WI38 (cell line): ENCODE results near the gene DPP9.

ENCODE experiments used
- H3K4me3 ChIP-seq: 2 replicates; pipeline ENCODE4 v1.5.1; 2011; ENCODE audit warnings: low read depth, mild to moderate bottlenecking, control low read depth, low read length
- TF ChIP-seq, protein P1 (sequence below): IDR thresholded peaks from 2 replicates; pipeline ENCODE4 v1.5.1; 2012; ENCODE audit warnings: low read depth, mild to moderate bottlenecking, control low read depth, low read length

The DPP9 gene

DNA sequence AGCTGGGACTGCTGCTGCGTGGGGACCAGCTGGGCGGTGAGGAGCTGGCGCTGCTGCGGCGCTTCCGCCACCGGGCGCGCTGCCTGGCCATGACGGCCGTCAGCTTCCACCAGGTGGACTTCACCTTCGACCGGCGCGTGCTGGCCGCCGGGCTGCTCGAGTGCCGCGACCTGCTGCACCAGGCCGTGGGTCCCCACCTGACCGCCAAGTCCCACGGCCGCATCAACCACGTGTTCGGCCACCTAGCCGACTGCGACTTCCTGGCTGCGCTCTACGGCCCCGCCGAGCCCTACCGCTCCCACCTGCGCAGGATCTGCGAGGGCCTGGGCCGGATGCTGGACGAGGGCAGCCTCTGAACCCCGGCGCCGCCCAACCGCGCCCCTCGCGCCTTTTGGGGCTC lies 71.6 kb downstream of the DPP9 start:
- TF ChIP-seq, protein P1, sequence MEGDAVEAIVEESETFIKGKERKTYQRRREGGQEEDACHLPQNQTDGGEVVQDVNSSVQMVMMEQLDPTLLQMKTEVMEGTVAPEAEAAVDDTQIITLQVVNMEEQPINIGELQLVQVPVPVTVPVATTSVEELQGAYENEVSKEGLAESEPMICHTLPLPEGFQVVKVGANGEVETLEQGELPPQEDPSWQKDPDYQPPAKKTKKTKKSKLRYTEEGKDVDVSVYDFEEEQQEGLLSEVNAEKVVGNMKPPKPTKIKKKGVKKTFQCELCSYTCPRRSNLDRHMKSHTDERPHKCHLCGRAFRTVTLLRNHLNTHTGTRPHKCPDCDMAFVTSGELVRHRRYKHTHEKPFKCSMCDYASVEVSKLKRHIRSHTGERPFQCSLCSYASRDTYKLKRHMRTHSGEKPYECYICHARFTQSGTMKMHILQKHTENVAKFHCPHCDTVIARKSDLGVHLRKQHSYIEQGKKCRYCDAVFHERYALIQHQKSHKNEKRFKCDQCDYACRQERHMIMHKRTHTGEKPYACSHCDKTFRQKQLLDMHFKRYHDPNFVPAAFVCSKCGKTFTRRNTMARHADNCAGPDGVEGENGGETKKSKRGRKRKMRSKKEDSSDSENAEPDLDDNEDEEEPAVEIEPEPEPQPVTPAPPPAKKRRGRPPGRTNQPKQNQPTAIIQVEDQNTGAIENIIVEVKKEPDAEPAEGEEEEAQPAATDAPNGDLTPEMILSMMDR, result no peak
- no peak overlapping the region for H3K4me3 ChIP-seq

DNA sequence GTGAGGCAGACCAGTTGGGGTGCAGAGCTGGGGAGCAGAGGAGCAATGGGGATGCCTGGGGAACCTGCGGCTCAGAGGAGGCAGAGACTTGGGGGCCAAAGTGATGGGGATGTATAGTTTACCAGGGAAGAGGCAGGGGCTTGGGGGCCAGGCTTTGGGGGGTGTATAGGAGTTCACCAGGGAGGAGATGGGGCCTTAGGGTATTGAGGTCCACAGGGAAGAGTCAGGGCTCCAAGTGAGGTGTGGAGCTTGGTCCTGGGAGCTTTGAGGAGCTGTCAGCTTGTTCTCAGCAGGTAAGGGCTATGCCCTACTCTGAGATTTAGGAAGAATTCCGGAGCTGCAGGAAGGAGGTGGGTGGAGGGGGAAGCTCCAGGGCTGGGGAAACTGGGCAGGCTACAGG lies 73.5 kb downstream of the DPP9 start:
- TF ChIP-seq, protein P1, result no peak
- no peak overlapping the region for H3K4me3 ChIP-seq

DNA sequence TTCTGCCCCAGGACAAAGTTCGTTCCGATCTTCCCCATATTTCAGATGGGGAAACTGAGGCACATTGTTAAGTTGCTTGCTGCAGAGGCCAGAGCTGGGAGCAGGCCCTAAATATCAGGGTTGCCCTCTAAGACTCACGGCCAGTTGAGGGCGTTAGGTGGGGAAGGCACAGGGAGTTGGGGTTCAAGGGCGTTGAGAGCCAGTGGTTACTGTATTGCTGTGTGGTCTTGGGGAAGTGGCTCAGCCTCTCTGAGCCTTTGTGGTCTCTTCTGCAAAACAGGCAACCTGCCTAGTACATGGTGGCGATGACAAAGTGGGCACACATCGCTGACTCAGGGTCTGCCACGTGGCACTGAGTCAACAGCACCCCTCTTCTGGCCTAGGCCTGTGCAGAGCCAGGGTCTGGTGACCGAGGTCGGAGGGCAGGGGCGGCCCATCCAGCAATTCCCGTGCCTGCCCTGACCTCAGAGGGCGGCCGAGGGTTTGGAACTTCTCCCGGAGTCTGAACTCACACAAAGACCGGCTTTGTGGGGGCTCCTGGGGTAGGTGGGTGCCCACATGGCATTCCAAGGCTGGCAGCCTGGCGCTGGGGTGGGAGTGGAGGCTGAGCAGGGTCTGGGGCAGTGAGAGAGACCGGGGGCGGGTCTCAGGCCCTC lies 74.1 kb downstream of the DPP9 start:
- H3K4me3 ChIP-seq, result no peak overlapping the region
- TF ChIP-seq, protein P1, result no peak

DNA sequence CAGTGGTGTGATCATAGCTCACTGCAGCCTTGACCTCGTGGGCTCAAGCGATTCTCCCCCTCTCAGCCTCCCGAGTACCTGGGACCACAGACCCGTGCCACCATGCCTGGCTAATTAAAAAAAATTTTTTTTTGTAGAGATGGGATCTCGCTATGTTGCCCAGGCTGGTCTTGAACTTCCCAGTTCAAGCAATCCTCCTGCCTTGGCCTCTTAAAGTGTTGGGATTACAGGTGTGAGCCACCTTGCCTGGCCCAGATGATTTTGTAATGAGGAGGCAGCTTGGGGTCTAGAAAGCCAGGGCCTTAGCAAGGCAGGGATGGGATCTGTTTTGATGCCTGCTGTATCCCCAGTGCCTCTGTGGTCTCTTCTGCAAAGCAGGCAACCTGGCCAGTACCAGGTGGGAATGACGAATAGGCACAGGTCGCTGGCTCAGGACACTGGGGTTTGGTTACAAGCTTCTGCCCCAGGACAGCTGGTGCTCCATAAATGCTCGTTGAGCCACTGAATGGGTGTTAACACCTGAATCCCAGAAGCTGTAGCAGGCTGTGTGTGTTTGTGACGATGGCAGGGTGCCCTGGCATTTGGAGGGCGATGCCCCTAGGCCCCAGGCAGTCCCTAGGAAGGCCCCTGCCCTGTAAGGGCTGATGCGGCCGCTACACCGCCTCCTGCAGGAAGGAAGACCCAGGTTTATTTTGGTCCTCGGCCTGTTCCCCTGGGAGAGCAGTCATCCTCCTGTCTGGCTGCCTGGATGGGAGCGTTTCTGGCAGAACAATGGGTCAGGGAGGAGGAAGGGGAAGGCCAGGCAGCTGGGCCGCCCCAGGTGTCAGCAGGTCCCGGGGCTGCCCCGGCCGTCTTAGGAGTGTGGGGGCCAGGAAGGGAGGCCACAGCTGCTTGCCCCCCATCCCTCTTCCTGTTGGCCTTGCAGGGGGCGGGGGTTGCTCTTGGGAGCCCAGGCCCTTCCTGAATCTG lies 75.7 kb downstream of the DPP9 start:
- H3K4me3 ChIP-seq, result no peak overlapping the region
- TF ChIP-seq, protein P1, result no peak

DNA sequence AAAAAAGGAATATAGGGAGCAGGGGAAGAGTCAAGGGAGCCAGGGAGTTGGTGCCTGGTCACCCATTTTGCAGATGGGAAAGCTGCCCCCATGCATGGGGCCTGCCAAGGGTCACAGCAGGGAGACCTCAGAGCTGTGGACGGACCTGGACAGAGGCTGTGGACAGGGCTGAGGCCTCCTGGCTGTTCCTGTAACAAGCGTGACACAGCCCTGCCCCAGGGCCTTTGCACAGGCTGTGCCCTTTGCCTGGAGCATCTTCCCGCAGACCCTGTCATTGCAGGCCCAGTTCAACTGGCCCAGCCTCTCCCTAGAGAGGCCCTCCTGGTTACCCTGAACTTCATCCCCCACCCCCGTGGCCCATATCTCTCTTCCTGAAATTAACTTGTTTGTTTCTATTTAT lies 77.9 kb downstream of the DPP9 start:
- H3K4me3 ChIP-seq, result no peak overlapping the region
- TF ChIP-seq, protein P1, result no peak

DNA sequence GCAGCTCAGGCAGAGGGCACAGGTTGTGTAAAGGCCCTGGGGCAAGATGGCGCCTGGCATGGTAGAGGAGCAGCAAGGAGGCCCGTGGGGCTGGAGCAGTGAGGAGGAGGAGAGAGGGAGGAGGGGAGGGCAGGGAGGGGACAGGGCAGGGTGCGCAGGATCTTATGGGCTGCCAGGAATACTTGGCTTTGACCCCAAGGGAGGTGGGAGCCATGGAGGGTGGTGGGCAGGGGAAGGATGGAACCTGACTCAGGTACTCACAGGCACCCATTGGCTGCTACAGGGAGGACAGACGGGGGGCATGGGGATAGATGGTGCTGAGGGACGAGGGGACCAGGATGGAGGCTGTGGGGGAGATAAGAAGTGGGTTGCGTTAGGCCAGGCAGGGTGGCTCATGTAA lies 81.0 kb downstream of the DPP9 start:
- H3K4me3 ChIP-seq, result no peak overlapping the region
- TF ChIP-seq, protein P1, result no peak

DNA sequence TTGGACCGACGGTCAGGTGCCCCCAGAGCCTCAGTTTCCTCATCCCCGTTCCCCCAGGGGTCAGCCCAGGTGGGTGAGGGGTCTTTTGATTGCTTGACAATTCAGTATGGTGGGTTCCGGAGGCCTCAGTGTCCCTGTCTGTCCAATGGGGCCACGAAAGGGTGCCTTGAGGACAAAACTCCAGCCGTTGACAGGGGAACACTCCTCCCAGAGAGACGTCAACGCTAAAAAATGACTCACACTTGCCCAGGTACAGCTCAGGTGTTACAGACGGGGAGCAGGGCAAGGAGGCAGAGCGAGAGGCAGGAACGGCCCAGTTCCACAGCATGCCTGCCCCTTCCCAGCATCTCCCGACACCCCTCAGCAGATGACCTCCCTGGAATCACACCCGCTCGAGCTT lies 82.5 kb downstream of the DPP9 start:
- H3K4me3 ChIP-seq, result no peak overlapping the region
- TF ChIP-seq, protein P1, result no peak
